Measurements from ENCODE around the gene LY6G6F.

Gene LY6G6F

GRCh38 chr6:31687860-31688693 lies 18.6 kb upstream of the LY6G6F start:
- DNase-seq (ENCODE audit: insufficient read length, low spot score), result no peak
- no peak for FAIRE-seq
- TF ChIP-seq POLR2A (IDR thresholded peaks at IDR 0.05; ENCODE audit: low read depth, low read length), result no peak

- DNase-seq (ENCODE audit: insufficient read length, low spot score) (no peak), FAIRE-seq (no peak)
- TF ChIP-seq POLR2A (IDR thresholded peaks at IDR 0.05; ENCODE audit: low read depth, low read length), result no peak
These were observed 17.2 kb upstream of the LY6G6F start for GRCh38 chr6:31689249-31690110.

- TF ChIP-seq POLR2A (IDR thresholded peaks at IDR 0.05; ENCODE audit: low read depth, low read length), result no peak
- no peak for FAIRE-seq
- DNase-seq (ENCODE audit: insufficient read length, low spot score), result no peak
These were observed 16.2 kb upstream of the LY6G6F start for GRCh38 chr6:31690231-31691077.

- TF ChIP-seq POLR2A (IDR thresholded peaks at IDR 0.05; ENCODE audit: low read depth, low read length), result no peak
- DNase-seq (ENCODE audit: insufficient read length, low spot score) (no peak), FAIRE-seq (no peak)
These were observed 15.6 kb upstream of the LY6G6F start for GRCh38 chr6:31691078-31691463.

GRCh38 chr6:31691564-31692108 lies 15.0 kb upstream of the LY6G6F start:
- DNase-seq (ENCODE audit: insufficient read length, low spot score) (no peak), FAIRE-seq (no peak)
- no peak for TF ChIP-seq POLR2A (IDR thresholded peaks at IDR 0.05; ENCODE audit: low read depth, low read length)

GRCh38 chr6:31692353-31692752 lies 14.3 kb upstream of the LY6G6F start:
- no peak for FAIRE-seq
- no peak for DNase-seq (ENCODE audit: insufficient read length, low spot score)
- TF ChIP-seq POLR2A (IDR thresholded peaks at IDR 0.05; ENCODE audit: low read depth, low read length), result no peak

GRCh38 chr6:31692886-31693285 lies 13.8 kb upstream of the LY6G6F start:
- FAIRE-seq (no peak), DNase-seq (ENCODE audit: insufficient read length, low spot score) (no peak)
- no peak for TF ChIP-seq POLR2A (IDR thresholded peaks at IDR 0.05; ENCODE audit: low read depth, low read length)

GRCh38 chr6:31693535-31693934 lies 13.1 kb upstream of the LY6G6F start:
- FAIRE-seq (no peak), DNase-seq (ENCODE audit: insufficient read length, low spot score) (no peak)
- no peak for TF ChIP-seq POLR2A (IDR thresholded peaks at IDR 0.05; ENCODE audit: low read depth, low read length)

- FAIRE-seq (no peak), DNase-seq (ENCODE audit: insufficient read length, low spot score) (no peak)
- TF ChIP-seq POLR2A (IDR thresholded peaks at IDR 0.05; ENCODE audit: low read depth, low read length), result no peak
These were observed 9.1 kb upstream of the LY6G6F start for GRCh38 chr6:31697555-31697954.

- DNase-seq (ENCODE audit: insufficient read length, low spot score) (no peak), FAIRE-seq (no peak)
- no peak for TF ChIP-seq POLR2A (IDR thresholded peaks at IDR 0.05; ENCODE audit: low read depth, low read length)
These were observed 5.8 kb upstream of the LY6G6F start for GRCh38 chr6:31700740-31701401.

GRCh38 chr6:31701666-31702404 lies 4.8 kb upstream of the LY6G6F start:
- no peak for DNase-seq (ENCODE audit: insufficient read length, low spot score)
- FAIRE-seq, result no peak
- no peak for TF ChIP-seq POLR2A (IDR thresholded peaks at IDR 0.05; ENCODE audit: low read depth, low read length)

- FAIRE-seq, result no peak
- no peak for DNase-seq (ENCODE audit: insufficient read length, low spot score)
- TF ChIP-seq POLR2A (IDR thresholded peaks at IDR 0.05; ENCODE audit: low read depth, low read length), result no peak
These were observed 4.3 kb upstream of the LY6G6F start for GRCh38 chr6:31702405-31702818.

Measured in H54 (cell line).